SU-DHL-6 (cell line): Measurements from ENCODE around the gene TOMM7.
"Not testable (repeated sequence)": the region's sequence is repeated elsewhere in the genome, so short reads cannot be mapped to it uniquely, and the experiment has no call there.

Experiments used
- H2AFZ ChIP-seq: fragments of 200-600 bp; sonication (generic); 2 replicates; pipeline ENCODE4 v1.6.1; 2014; ENCODE audit warnings: low read depth, mild to moderate bottlenecking, moderate library complexity, mixed read lengths, antibody characterized with exemption, low read length; ENCODE audit not compliant: severe bottlenecking
- H3F3A ChIP-seq: fragments of 200-600 bp; shearing (Covaris generic); 2 replicates; pipeline ENCODE4 v1.6.0; 2016; ENCODE audit warnings: antibody characterized with exemption, mild to moderate bottlenecking; ENCODE audit not compliant: insufficient read depth
- H3K27ac ChIP-seq: fragments of 200-600 bp; sonication (generic); 2 replicates; pipeline ENCODE4 v1.5.1; 2016; ENCODE audit warnings: low read depth, mild to moderate bottlenecking, low read length, moderate library complexity, mixed read lengths
- H3K27me3 ChIP-seq: fragments of 200-600 bp; sonication (generic), shearing (Covaris generic); 2 replicates; pipeline ENCODE4 v1.6.0; 2014; ENCODE audit warnings: mild to moderate bottlenecking, low read length
- H3K36me3 ChIP-seq: fragments of 200-600 bp; sonication (generic); 2 replicates; pipeline ENCODE4 v1.6.1; 2014; ENCODE audit warnings: mild to moderate bottlenecking, low read length, mixed read lengths
- H3K4me2 ChIP-seq: fragments of 300-600, 200-600 bp; shearing (Covaris generic), sonication (generic); 2 replicates; pipeline ENCODE4 v1.6.0; 2014; ENCODE audit warnings: low read length, low read depth, mild to moderate bottlenecking; ENCODE audit not compliant: poor library complexity, severe bottlenecking
- H3K4me3 ChIP-seq: fragments of 200-600 bp; sonication (generic); 2 replicates; pipeline ENCODE4 v1.5.1; 2014; ENCODE audit warnings: antibody characterized with exemption, low read length, mild to moderate bottlenecking, mixed read lengths; ENCODE audit not compliant: insufficient read depth, poor library complexity, severe bottlenecking
- H3K79me2 ChIP-seq: fragments of 200-600 bp; sonication (generic); 2 replicates; pipeline ENCODE4 v1.6.1; 2014; ENCODE audit warnings: mild to moderate bottlenecking, low read length, moderate library complexity; ENCODE audit not compliant: insufficient read depth
- H3K9ac ChIP-seq: fragments of 200-600 bp; sonication (generic); 2 replicates; pipeline ENCODE4 v1.7.0; 2014; ENCODE audit warnings: mild to moderate bottlenecking, low read length
- H3K9me2 ChIP-seq: fragments of 200-600 bp; sonication (generic); replicated peaks from 2 replicates; pipeline ENCODE4 v1.6.1; 2014; ENCODE audit warnings: low read length; ENCODE audit not compliant: insufficient read depth
- H3K9me3 ChIP-seq: fragments of 200-600 bp; sonication (generic); 2 replicates; pipeline ENCODE4 v1.6.1; 2014; ENCODE audit warnings: low read length, mixed read lengths; ENCODE audit not compliant: insufficient read depth
- H4K20me1 ChIP-seq: fragments of 200-600 bp; sonication (generic); 2 replicates; pipeline ENCODE4 v1.6.1; 2014; ENCODE audit warnings: low read depth, mild to moderate bottlenecking, antibody characterized with exemption, low read length, moderate library complexity, mixed read lengths
- EZH2phosphoT487 ChIP-seq: fragments of 200-600 bp; sonication (generic), shearing (Covaris generic); conservative IDR thresholded peaks from 2 replicates; pipeline ENCODE4 v1.6.1; 2018; ENCODE audit warnings: mild to moderate bottlenecking, antibody characterized with exemption, low read length, moderate library complexity, mixed read lengths
- TF ChIP-seq, protein P1 (sequence below): fragments of 200-600 bp; sonication (generic); IDR thresholded peaks from one replicate; pipeline ENCODE4 v1.5.1; 2017; ENCODE audit warnings: antibody characterized with exemption, mild to moderate bottlenecking, low read length, moderate library complexity; ENCODE audit not compliant: insufficient read depth, poor library complexity, severe bottlenecking

Gene TOMM7

DNA sequence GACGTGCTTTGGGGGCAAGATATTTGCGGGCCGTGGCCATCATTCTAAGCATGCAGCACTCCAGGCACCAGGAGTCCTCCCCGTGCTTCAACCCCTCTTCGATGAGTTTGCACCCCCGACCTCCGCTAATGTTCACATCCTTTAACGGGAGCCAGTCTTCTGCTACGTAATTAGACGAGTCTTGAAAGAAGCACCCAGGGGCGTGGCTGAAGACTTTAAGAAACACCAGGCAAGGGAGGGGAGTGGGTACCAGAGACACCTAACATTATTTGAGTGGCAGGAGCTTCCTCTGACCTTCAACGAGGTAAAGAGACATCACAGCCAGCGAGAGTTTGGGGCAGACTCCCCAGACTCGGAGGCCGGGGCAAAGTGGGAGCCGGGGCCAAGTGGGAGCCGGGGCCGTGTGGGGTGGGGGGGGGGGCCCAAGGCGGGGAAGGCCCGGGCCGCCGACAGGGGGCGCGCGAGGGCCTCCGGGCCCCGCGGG, 31.1 kb upstream of the TOMM7 start:
- Histone ChIP-seq H3K9me2 (no peaks in the 10 kb centered on the region), H3K27me3 (no peaks in the 10 kb centered on the region), H2AFZ (peak overlapping the region; percentile 77), H4K20me1 (no peaks in the 10 kb centered on the region), H3K79me2 (peaks cover 26% of the 10 kb centered on the region), H3K36me3 (peaks cover 21% of the 10 kb centered on the region), H3K27ac (no peak overlapping the region), H3K4me3 (peak overlapping the region; percentile 47), H3F3A (peaks cover 37% of the 10 kb centered on the region), H3K9me3 (no peaks in the 10 kb centered on the region), H3K9ac (peak overlapping the region; percentile 99), H3K4me2 (peak overlapping the region; percentile 54)
- TF ChIP-seq EZH2phosphoT487 = no peak
- TF ChIP-seq, protein P1, sequence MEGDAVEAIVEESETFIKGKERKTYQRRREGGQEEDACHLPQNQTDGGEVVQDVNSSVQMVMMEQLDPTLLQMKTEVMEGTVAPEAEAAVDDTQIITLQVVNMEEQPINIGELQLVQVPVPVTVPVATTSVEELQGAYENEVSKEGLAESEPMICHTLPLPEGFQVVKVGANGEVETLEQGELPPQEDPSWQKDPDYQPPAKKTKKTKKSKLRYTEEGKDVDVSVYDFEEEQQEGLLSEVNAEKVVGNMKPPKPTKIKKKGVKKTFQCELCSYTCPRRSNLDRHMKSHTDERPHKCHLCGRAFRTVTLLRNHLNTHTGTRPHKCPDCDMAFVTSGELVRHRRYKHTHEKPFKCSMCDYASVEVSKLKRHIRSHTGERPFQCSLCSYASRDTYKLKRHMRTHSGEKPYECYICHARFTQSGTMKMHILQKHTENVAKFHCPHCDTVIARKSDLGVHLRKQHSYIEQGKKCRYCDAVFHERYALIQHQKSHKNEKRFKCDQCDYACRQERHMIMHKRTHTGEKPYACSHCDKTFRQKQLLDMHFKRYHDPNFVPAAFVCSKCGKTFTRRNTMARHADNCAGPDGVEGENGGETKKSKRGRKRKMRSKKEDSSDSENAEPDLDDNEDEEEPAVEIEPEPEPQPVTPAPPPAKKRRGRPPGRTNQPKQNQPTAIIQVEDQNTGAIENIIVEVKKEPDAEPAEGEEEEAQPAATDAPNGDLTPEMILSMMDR = no peak

GRCh38 chr7:22853138-22853537, 30.5 kb upstream of the TOMM7 start:
- no peaks in the 10 kb centered on the region for H3K9me3 ChIP-seq
- no peak overlapping the region for H3K27ac ChIP-seq
- H3K27me3 ChIP-seq = no peaks in the 10 kb centered on the region
- no peaks in the 10 kb centered on the region for H3K9me2 ChIP-seq
- peak overlapping the region; percentile 99 for H3K9ac ChIP-seq
- H3K79me2 ChIP-seq = peaks cover 26% of the 10 kb centered on the region
- peaks cover 31% of the 10 kb centered on the region for H3F3A ChIP-seq
- peak overlapping the region; percentile 47 for H3K4me3 ChIP-seq
- H3K36me3 ChIP-seq = peaks cover 15% of the 10 kb centered on the region
- H4K20me1 ChIP-seq = no peaks in the 10 kb centered on the region
- peak overlapping the region; percentile 54 for H3K4me2 ChIP-seq
- peak overlapping the region; percentile 77 for H2AFZ ChIP-seq
- TF ChIP-seq, protein P1 = no peak
- TF ChIP-seq EZH2phosphoT487 = no peak

- no peaks in the 10 kb centered on the region for H3K27me3 ChIP-seq
- TF ChIP-seq, protein P1 = no peak
- no peak for TF ChIP-seq EZH2phosphoT487
Measured at GRCh38 chr7:22851145-22851544, 28.5 kb upstream of the TOMM7 start.

GRCh38 chr7:22850394-22850793, 27.7 kb upstream of the TOMM7 start:
- not testable (repeated sequence) for H3K9ac ChIP-seq, H3K9me2 ChIP-seq, H2AFZ ChIP-seq, H3K36me3 ChIP-seq, H3K4me3 ChIP-seq, H3K9me3 ChIP-seq, H3K4me2 ChIP-seq, H3K27ac ChIP-seq, H4K20me1 ChIP-seq, H3K27me3 ChIP-seq
- peaks cover 10% of the 10 kb centered on the region; the same call in 1 of the 2 replicates for H3F3A ChIP-seq
- peaks cover 13% of the 10 kb centered on the region for H3K79me2 ChIP-seq

More at GRCh38 chr7:22851145-22851544, 28.5 kb upstream of the TOMM7 start:
- H3K36me3 ChIP-seq = peaks cover 3% of the 10 kb centered on the region; the same call in 1 of the 2 replicates
- H4K20me1 ChIP-seq = no peaks in the 10 kb centered on the region
- H2AFZ ChIP-seq = no peak overlapping the region
- no peaks in the 10 kb centered on the region for H3K9me3 ChIP-seq
- H3K4me2 ChIP-seq = no peak overlapping the region
- no peak overlapping the region for H3K4me3 ChIP-seq
- H3K79me2 ChIP-seq = peaks cover 21% of the 10 kb centered on the region
- no peaks in the 10 kb centered on the region for H3K9me2 ChIP-seq
- H3F3A ChIP-seq = peaks cover 18% of the 10 kb centered on the region
- H3K27ac ChIP-seq = no peak overlapping the region
- H3K9ac ChIP-seq = no peak overlapping the region
